Measurements from ENCODE around the gene CYTL1.

DNA sequence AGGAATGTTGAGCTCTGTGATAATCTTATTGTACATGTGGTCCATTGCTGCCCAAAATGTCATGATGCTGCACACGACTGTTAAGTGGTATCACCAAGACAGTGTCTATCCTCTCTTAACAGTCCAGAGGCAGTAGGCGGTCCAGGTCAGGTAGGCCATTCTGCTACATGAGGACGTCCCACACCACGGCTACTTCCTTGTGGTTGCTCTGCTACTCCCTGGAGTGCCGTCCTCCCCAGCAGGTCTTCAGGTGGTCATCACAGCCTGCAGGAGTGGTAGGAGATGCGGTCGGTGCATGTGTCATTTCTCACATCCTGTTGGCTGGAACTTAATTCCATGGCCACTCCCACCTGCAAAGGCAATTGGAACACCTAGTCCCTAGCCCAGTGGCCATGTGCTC is 20.5 kb upstream of the CYTL1 start:
- TF ChIP-seq POLR2A (IDR thresholded peaks at IDR 0.05) = no peak
- TF ChIP-seq, protein P1, sequence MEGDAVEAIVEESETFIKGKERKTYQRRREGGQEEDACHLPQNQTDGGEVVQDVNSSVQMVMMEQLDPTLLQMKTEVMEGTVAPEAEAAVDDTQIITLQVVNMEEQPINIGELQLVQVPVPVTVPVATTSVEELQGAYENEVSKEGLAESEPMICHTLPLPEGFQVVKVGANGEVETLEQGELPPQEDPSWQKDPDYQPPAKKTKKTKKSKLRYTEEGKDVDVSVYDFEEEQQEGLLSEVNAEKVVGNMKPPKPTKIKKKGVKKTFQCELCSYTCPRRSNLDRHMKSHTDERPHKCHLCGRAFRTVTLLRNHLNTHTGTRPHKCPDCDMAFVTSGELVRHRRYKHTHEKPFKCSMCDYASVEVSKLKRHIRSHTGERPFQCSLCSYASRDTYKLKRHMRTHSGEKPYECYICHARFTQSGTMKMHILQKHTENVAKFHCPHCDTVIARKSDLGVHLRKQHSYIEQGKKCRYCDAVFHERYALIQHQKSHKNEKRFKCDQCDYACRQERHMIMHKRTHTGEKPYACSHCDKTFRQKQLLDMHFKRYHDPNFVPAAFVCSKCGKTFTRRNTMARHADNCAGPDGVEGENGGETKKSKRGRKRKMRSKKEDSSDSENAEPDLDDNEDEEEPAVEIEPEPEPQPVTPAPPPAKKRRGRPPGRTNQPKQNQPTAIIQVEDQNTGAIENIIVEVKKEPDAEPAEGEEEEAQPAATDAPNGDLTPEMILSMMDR (IDR thresholded peaks at IDR 0.05) = no peak
